ENCODE measurements around the gene RNF222. TPM values are rescaled to one million over a fixed set of nuclear protein-coding genes. Genes with fewer than 3 reads are reported as not detected.
"Not testable (repeated sequence)": the region's sequence is repeated elsewhere in the genome, so short reads cannot be mapped to it uniquely, and the experiment has no call there.

RNF222 gene
- polyA plus RNA-seq, 1 donor (not counting 4 experiments of a cell fraction or from before 2014, with no cell fraction given), result 0.18 TPM

DNA sequence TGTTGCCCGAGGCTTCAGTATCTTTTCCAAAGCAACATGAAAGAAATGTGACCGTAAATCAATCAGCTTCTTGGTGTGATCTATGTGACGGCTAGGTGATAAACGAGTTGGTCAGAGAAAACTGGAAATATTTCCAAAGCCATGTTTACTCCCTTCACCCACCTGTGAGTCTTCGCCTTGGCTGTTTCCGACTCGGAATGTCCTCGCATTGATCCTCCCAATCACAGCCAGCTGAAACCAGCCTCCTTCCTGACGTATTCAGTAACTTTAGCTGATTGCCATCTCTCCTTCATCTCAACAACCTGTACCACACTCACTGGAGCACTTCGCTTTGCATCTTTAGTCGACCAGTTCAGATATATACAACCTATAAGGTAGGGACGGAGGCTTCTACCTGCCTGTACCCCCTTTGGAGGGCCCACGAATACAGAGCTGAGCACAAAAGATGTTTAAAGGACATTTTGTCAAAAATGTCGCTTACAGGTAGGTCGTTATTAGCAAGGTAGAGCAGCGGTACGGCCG lies 21.8 kb downstream of the RNF222 start:
- Histone ChIP-seq H3K36me3 (ENCODE audit: control insufficient read depth in 2 of 2, extremely low read depth in 1 of 2, insufficient read depth in 2 of 2, low read length in 2 of 2) (peaks cover 16 to 23% of the 10 kb centered on the region in 2 experiments), H3K27ac (ENCODE audit: control insufficient read depth, insufficient read depth, low read length) (peak overlapping the region; percentile 67), H4K20me1 (ENCODE audit: control insufficient read depth, extremely low read depth, insufficient read depth, low read length) (peaks cover 17% of the 10 kb centered on the region), H3K79me2 (ENCODE audit: control insufficient read depth, insufficient read depth, low read length) (peaks cover 21% of the 10 kb centered on the region), H2AFZ (ENCODE audit: control insufficient read depth, low read length) (peak overlapping the region; percentile 59), H3K9me1 (ENCODE audit: control insufficient read depth, extremely low read depth, insufficient read depth, low read length) (no peaks in the 10 kb centered on the region), H3K9ac (ENCODE audit: control insufficient read depth, extremely low read depth, insufficient read depth, low read length) (peak overlapping the region; percentile 75), H3K4me2 (ENCODE audit: control insufficient read depth, extremely low read depth, insufficient read depth, low read depth, low read length) (peak overlapping the region; percentile 96), H3K4me3 (ENCODE audit: control insufficient read depth in 2 of 3, extremely low read depth in 1 of 3, insufficient read depth in 2 of 3, low read depth in 1 of 3, low read length in 3 of 3) (peak overlapping the region; percentile 47 to 80 (median 72)), H3K27me3 (ENCODE audit: control insufficient read depth, extremely low read depth, insufficient read depth, low read length) (no peaks in the 10 kb centered on the region), H3K4me1 (ENCODE audit: control insufficient read depth, extremely low read depth, insufficient read depth, low read length) (peaks cover 29% of the 10 kb centered on the region), H3K9me3 (ENCODE audit: control insufficient read depth, low read depth, low read length) (no peaks in the 10 kb centered on the region)
- FAIRE-seq (no peak), DNase-seq (ENCODE audit: low read depth, low spot score) (no peak)
- TF ChIP-seq, protein P1, sequence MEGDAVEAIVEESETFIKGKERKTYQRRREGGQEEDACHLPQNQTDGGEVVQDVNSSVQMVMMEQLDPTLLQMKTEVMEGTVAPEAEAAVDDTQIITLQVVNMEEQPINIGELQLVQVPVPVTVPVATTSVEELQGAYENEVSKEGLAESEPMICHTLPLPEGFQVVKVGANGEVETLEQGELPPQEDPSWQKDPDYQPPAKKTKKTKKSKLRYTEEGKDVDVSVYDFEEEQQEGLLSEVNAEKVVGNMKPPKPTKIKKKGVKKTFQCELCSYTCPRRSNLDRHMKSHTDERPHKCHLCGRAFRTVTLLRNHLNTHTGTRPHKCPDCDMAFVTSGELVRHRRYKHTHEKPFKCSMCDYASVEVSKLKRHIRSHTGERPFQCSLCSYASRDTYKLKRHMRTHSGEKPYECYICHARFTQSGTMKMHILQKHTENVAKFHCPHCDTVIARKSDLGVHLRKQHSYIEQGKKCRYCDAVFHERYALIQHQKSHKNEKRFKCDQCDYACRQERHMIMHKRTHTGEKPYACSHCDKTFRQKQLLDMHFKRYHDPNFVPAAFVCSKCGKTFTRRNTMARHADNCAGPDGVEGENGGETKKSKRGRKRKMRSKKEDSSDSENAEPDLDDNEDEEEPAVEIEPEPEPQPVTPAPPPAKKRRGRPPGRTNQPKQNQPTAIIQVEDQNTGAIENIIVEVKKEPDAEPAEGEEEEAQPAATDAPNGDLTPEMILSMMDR (optimal IDR thresholded peaks at IDR 0.05 in 1 of 3, IDR thresholded peaks at IDR 0.05 in 1 of 3, conservative IDR thresholded peaks at IDR 0.05 in 1 of 3; ENCODE audit: extremely low read depth in 1 of 3, insufficient read depth in 2 of 3, low read length in 3 of 3), result no peak
- no peak for TF ChIP-seq EZH2 (IDR thresholded peaks at IDR 0.05; ENCODE audit: low read length)
- dilution Hi-C loops (cut with MboI; ENCODE audit: extremely low pct_ligation_motif_present, low sequenced_read_pairs), result no loop called here

DNA sequence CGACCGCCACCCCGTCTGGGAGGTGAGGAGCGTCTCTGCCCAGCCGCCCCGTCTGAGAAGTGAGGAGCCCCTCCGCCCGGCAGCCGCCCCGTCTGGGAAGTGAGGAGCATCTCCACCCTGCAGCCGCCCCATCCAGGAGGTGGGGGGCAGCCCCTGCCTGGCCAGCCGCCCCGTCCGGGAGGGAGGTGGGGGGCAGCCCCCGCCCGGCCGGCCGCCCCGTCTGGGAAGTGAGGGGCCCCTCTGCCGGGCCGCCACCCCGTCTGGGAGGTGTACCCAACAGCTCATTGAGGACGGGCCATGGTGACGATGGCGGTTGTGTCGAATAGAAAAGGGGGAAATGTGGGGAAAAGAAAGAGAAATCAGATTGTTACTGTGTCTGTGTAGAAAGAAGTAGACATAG lies 23.8 kb downstream of the RNF222 start:
- H3K9me3 ChIP-seq (ENCODE audit: control insufficient read depth, low read depth, low read length); H3K9me1 ChIP-seq (ENCODE audit: control insufficient read depth, extremely low read depth, insufficient read depth, low read length); H3K36me3 ChIP-seq (ENCODE audit: control insufficient read depth in 2 of 2, extremely low read depth in 1 of 2, insufficient read depth in 2 of 2, low read length in 2 of 2); H4K20me1 ChIP-seq (ENCODE audit: control insufficient read depth, extremely low read depth, insufficient read depth, low read length); H3K9ac ChIP-seq (ENCODE audit: control insufficient read depth, extremely low read depth, insufficient read depth, low read length); H3K79me2 ChIP-seq (ENCODE audit: control insufficient read depth, insufficient read depth, low read length); H3K4me2 ChIP-seq (ENCODE audit: control insufficient read depth, extremely low read depth, insufficient read depth, low read depth, low read length); H2AFZ ChIP-seq (ENCODE audit: control insufficient read depth, low read length); DNase-seq (ENCODE audit: low read depth, low spot score); H3K27me3 ChIP-seq (ENCODE audit: control insufficient read depth, extremely low read depth, insufficient read depth, low read length); H3K4me3 ChIP-seq (ENCODE audit: control insufficient read depth in 2 of 3, extremely low read depth in 1 of 3, insufficient read depth in 2 of 3, low read depth in 1 of 3, low read length in 3 of 3); dilution Hi-C loops (cut with MboI; ENCODE audit: extremely low pct_ligation_motif_present, low sequenced_read_pairs); FAIRE-seq; H3K27ac ChIP-seq (ENCODE audit: control insufficient read depth, insufficient read depth, low read length): not testable (repeated sequence)
- H3K4me1 ChIP-seq (ENCODE audit: control insufficient read depth, extremely low read depth, insufficient read depth, low read length), result peaks cover 15% of the 10 kb centered on the region

DNA sequence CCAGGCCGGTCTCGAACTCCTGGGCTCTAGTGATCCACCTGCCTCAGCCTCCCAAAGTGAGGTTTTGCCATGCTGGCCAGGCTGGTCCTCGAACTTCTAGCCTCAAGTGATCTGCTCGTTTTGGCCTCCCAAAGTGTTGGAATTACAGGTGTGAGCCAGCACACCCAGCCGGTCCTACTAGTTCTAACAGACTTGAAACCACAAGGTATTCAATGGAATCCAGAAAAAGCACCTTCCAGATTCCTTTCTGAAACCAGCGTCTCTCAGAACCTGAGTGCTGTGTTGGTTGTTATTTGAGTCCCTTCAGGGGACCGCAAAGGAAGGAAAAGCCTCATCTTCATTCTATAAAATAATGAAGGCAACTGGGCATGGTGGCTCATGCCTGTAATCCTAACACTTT lies 25.2 kb downstream of the RNF222 start:
- H3K9me3 ChIP-seq (ENCODE audit: control insufficient read depth, low read depth, low read length), result no peaks in the 10 kb centered on the region
- DNase-seq (ENCODE audit: low read depth, low spot score), result no peak
- peaks cover 0 to 5% of the 10 kb centered on the region in 2 experiments for H3K36me3 ChIP-seq (ENCODE audit: control insufficient read depth in 2 of 2, extremely low read depth in 1 of 2, insufficient read depth in 2 of 2, low read length in 2 of 2)
- peaks cover 15% of the 10 kb centered on the region for H3K4me1 ChIP-seq (ENCODE audit: control insufficient read depth, extremely low read depth, insufficient read depth, low read length)
- TF ChIP-seq, protein P1 (optimal IDR thresholded peaks at IDR 0.05 in 1 of 3, IDR thresholded peaks at IDR 0.05 in 1 of 3, conservative IDR thresholded peaks at IDR 0.05 in 1 of 3; ENCODE audit: extremely low read depth in 1 of 3, insufficient read depth in 2 of 3, low read length in 3 of 3), result no peak
- no peak for TF ChIP-seq EZH2 (IDR thresholded peaks at IDR 0.05; ENCODE audit: low read length)
- H3K27ac ChIP-seq (ENCODE audit: control insufficient read depth, insufficient read depth, low read length), result no peak overlapping the region
- H3K4me3 ChIP-seq (ENCODE audit: control insufficient read depth in 2 of 3, extremely low read depth in 1 of 3, insufficient read depth in 2 of 3, low read depth in 1 of 3, low read length in 3 of 3), result no peak overlapping the region
- dilution Hi-C loops (cut with MboI; ENCODE audit: extremely low pct_ligation_motif_present, low sequenced_read_pairs), result no loop called here
- no peak overlapping the region for H2AFZ ChIP-seq (ENCODE audit: control insufficient read depth, low read length)
- H3K4me2 ChIP-seq (ENCODE audit: control insufficient read depth, extremely low read depth, insufficient read depth, low read depth, low read length), result no peak overlapping the region
- no peak overlapping the region for H3K9ac ChIP-seq (ENCODE audit: control insufficient read depth, extremely low read depth, insufficient read depth, low read length)
- no peaks in the 10 kb centered on the region for H3K79me2 ChIP-seq (ENCODE audit: control insufficient read depth, insufficient read depth, low read length)
- no peaks in the 10 kb centered on the region for H3K27me3 ChIP-seq (ENCODE audit: control insufficient read depth, extremely low read depth, insufficient read depth, low read length)
- peaks cover 4% of the 10 kb centered on the region for H4K20me1 ChIP-seq (ENCODE audit: control insufficient read depth, extremely low read depth, insufficient read depth, low read length)
- FAIRE-seq, result no peak
- no peaks in the 10 kb centered on the region for H3K9me1 ChIP-seq (ENCODE audit: control insufficient read depth, extremely low read depth, insufficient read depth, low read length)
